ENCODE results near the gene CD80. TPM values are rescaled to one million over a fixed set of nuclear protein-coding genes. Genes with fewer than 3 reads are reported as not detected.

The CD80 gene, protein sequence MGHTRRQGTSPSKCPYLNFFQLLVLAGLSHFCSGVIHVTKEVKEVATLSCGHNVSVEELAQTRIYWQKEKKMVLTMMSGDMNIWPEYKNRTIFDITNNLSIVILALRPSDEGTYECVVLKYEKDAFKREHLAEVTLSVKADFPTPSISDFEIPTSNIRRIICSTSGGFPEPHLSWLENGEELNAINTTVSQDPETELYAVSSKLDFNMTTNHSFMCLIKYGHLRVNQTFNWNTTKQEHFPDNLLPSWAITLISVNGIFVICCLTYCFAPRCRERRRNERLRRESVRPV
- total RNA-seq = not detected
- long read RNA-seq = 0 reads

DNA sequence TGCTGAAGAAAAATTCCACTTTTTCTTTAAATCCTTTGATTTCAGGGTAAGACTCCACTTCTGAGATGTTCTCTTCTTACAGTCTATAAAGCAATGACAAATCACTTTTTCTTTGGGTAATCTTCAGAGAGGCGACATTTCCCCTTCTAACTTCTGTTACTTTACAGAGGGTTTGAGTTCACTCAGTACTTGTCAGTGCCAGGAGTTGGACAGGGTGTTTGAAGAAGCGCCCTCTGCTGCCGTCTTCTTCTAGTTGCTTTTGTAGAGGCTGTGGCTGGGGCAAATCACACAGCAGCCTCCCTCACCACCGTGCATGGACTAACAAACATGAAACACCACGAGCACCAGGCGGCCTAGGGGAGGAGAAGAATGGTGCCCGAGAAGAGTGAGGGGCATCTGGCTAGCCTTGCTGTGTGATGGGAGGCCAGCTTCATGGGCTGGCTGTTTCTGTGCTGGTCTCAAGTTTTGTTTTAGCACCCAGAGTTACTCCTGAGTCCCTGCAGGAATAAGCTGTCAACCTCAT, at the start of gene CD80:
TSS of gene CD80 (minus strand) at position 174 of the 523 bp plus-strand sequence. CDS start 1,886 bp downstream, outside the sequence.
- DNase-seq = peak; percentile 43
- TF ChIP-seq, protein P1, sequence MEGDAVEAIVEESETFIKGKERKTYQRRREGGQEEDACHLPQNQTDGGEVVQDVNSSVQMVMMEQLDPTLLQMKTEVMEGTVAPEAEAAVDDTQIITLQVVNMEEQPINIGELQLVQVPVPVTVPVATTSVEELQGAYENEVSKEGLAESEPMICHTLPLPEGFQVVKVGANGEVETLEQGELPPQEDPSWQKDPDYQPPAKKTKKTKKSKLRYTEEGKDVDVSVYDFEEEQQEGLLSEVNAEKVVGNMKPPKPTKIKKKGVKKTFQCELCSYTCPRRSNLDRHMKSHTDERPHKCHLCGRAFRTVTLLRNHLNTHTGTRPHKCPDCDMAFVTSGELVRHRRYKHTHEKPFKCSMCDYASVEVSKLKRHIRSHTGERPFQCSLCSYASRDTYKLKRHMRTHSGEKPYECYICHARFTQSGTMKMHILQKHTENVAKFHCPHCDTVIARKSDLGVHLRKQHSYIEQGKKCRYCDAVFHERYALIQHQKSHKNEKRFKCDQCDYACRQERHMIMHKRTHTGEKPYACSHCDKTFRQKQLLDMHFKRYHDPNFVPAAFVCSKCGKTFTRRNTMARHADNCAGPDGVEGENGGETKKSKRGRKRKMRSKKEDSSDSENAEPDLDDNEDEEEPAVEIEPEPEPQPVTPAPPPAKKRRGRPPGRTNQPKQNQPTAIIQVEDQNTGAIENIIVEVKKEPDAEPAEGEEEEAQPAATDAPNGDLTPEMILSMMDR (IDR thresholded peaks at IDR 0.05; ENCODE audit: borderline replicate concordance) = peak; percentile 43
- intact Hi-C loops (cut with micrococcal nuclease) = no loop called here
- Histone ChIP-seq H3K9me3 (replicated peaks) (peaks cover 10% of the 10 kb centered on the region), H3K36me3 (no peaks in the 10 kb centered on the region), H3K27ac (replicated peaks) (no peak within 1 kb of the TSS), H3K4me1 (peaks cover 6% of the 10 kb centered on the region), H3K27me3 (ENCODE audit: low read depth) (no peaks in the 10 kb centered on the region), H3K4me3 (no peak within 1 kb of the TSS)

- H3K9me3 ChIP-seq (replicated peaks) = peaks cover 4% of the 10 kb centered on the region
- intact Hi-C loops (cut with micrococcal nuclease) = no loop called here
- no peak for DNase-seq
These were observed 49.1 kb upstream of the CD80 start for GRCh38 chr3:119608405-119609000.

GRCh38 chr3:119604878-119605277, 45.5 kb upstream of the CD80 start:
- peaks cover 32% of the 10 kb centered on the region for H3K4me1 ChIP-seq
- H3K27ac ChIP-seq (replicated peaks) = no peak overlapping the region
- H3K36me3 ChIP-seq = no peaks in the 10 kb centered on the region
- H3K4me3 ChIP-seq = no peak overlapping the region
- no peak for DNase-seq
- H3K27me3 ChIP-seq (ENCODE audit: low read depth) = no peaks in the 10 kb centered on the region
- intact Hi-C loops (cut with micrococcal nuclease) = no loop called here
- TF ChIP-seq, protein P1 (IDR thresholded peaks at IDR 0.05; ENCODE audit: borderline replicate concordance) = no peak
- no peaks in the 10 kb centered on the region for H3K9me3 ChIP-seq (replicated peaks)

More at GRCh38 chr3:119608405-119609000, 49.1 kb upstream of the CD80 start:
- Histone ChIP-seq H3K4me1 (no peaks in the 10 kb centered on the region), H3K36me3 (no peaks in the 10 kb centered on the region), H3K4me3 (no peak overlapping the region), H3K27ac (replicated peaks) (no peak overlapping the region), H3K27me3 (ENCODE audit: low read depth) (no peaks in the 10 kb centered on the region)
- TF ChIP-seq, protein P1 (IDR thresholded peaks at IDR 0.05; ENCODE audit: borderline replicate concordance) = no peak

- TF ChIP-seq, protein P1 (IDR thresholded peaks at IDR 0.05; ENCODE audit: borderline replicate concordance) = no peak
- no peak for DNase-seq
- H3K27me3 ChIP-seq (ENCODE audit: low read depth) = no peaks in the 10 kb centered on the region
- peak overlapping the region; percentile 87 for H3K27ac ChIP-seq (replicated peaks)
- no peaks in the 10 kb centered on the region for H3K36me3 ChIP-seq
- no peak overlapping the region for H3K4me3 ChIP-seq
- peaks cover 54% of the 10 kb centered on the region for H3K4me1 ChIP-seq
- no peaks in the 10 kb centered on the region for H3K9me3 ChIP-seq (replicated peaks)
- intact Hi-C loops (cut with micrococcal nuclease) = no loop called here
These were observed 43.3 kb upstream of the CD80 start for GRCh38 chr3:119602676-119603075.

DNA sequence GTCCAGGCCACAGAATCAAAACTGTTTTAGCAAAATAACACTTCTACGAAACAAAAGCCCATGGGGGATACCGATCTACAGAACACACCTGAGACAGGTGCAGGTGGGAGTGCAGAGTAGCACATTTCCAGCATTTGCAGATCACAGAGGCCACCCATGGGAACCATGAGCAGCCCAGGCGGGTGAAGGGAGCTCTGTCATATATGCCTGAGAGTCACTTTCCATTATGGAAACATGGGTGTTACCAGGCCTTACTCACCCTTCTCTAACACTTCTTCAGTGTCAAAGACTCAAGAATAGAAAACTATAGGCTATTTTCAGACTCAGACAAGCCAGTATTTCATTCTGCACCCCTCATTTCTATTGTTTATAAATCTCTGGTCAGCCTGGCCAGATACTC, 41.7 kb upstream of the CD80 start:
- H3K4me1 ChIP-seq = peaks cover 70% of the 10 kb centered on the region
- peak overlapping the region; percentile 87 for H3K27ac ChIP-seq (replicated peaks)
- no peak for DNase-seq
- H3K4me3 ChIP-seq = no peak overlapping the region
- H3K36me3 ChIP-seq = no peaks in the 10 kb centered on the region
- no peaks in the 10 kb centered on the region for H3K27me3 ChIP-seq (ENCODE audit: low read depth)
- H3K9me3 ChIP-seq (replicated peaks) = no peaks in the 10 kb centered on the region
- intact Hi-C loops (cut with micrococcal nuclease) = no loop called here
- TF ChIP-seq, protein P1 (IDR thresholded peaks at IDR 0.05; ENCODE audit: borderline replicate concordance) = no peak

Data from left ventricle myocardium inferior (tissue), 1 donor.